Astrocyte of the spinal cord (primary cell): ENCODE measurements around the gene CEP170B.

ENCODE experiments used
- DNase-seq: peaks from one replicate; pipeline ENCODE4 v3.0.0; 2011; ENCODE audit warnings: low read depth, low spot score
- H3K4me3 ChIP-seq: 2 replicates; pipeline ENCODE4 v1.5.1; 2011; ENCODE audit warnings: low read depth, mild to moderate bottlenecking, low read length, moderate library complexity
- in situ Hi-C: cut with HindIII; loops from 2 replicates; pipeline ENCODE4 v1.10.0; 2017; ENCODE audit warnings: low sequenced_read_pairs
- TF ChIP-seq, protein P1 (sequence below): IDR thresholded peaks from 2 replicates; pipeline ENCODE4 v1.5.1; 2012; ENCODE audit warnings: low read depth, mild to moderate bottlenecking, low read length, inconsistent platforms

The CEP170B gene

DNA sequence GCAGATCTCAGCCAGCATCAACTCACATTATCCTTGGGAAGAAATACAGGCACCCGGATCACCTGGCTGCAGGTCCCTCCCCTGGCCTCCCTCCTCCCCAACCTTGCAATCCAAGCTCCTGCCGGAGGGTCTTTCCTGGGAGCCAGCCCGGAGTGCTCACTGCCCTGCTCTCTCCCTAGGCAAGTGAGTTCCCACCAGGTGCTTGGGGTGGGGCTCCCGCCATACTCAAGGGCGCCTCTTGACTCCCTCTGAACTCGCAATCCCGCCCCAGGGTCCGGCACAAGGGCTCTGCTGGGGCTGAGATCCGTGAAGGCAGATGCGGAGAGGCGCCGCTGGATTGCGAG is 1.2 kb upstream of the CEP170B start:
- no peak for DNase-seq
- in situ Hi-C loops, result no loop called here
- TF ChIP-seq, protein P1, sequence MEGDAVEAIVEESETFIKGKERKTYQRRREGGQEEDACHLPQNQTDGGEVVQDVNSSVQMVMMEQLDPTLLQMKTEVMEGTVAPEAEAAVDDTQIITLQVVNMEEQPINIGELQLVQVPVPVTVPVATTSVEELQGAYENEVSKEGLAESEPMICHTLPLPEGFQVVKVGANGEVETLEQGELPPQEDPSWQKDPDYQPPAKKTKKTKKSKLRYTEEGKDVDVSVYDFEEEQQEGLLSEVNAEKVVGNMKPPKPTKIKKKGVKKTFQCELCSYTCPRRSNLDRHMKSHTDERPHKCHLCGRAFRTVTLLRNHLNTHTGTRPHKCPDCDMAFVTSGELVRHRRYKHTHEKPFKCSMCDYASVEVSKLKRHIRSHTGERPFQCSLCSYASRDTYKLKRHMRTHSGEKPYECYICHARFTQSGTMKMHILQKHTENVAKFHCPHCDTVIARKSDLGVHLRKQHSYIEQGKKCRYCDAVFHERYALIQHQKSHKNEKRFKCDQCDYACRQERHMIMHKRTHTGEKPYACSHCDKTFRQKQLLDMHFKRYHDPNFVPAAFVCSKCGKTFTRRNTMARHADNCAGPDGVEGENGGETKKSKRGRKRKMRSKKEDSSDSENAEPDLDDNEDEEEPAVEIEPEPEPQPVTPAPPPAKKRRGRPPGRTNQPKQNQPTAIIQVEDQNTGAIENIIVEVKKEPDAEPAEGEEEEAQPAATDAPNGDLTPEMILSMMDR, result no peak
- H3K4me3 ChIP-seq, result no peak overlapping the region

DNA sequence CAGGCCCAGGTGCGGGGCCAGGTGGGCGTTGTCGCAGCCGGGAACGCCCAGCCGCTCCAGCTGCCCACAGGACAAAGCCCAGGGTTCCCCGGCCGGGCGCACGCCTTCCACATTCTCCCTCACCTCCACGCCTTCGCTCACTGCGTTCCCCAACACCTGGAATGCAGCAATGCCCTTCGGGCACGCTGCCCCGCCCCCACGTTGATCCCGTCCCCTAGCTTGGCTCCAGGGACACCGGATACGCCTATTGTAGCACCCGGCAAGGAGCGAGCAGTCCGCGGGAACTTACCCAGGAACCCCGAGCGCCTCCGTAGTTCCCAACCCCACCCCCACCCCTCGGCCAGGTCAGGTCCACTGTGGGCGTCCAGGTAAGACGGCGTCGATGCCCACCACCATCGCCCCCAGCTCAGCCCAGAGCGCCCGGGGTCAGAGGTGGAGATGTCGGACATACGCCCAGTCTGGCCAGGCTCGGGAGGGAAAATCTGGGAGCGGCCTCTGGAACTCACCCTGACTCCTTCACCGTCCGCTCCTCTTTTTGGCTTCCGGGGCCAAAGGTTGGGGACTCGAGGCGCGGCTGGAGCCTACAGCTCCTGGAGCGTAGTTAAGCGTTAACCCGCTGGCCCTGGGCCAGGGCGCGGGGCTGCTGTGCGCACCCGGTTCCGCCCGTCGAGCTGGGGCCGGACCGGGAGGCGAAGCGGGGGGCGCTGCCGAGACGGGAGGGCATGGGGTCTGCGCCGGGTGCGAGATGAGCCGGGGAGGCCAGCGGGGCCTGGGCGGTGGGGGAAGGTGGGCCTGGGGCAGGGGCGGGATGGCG is 594 bp upstream of the CEP170B start:
- TF ChIP-seq, protein P1, result no peak
- DNase-seq, result no peak
- in situ Hi-C loops, result no loop called here
- peak overlapping the region; percentile 32 for H3K4me3 ChIP-seq

DNA sequence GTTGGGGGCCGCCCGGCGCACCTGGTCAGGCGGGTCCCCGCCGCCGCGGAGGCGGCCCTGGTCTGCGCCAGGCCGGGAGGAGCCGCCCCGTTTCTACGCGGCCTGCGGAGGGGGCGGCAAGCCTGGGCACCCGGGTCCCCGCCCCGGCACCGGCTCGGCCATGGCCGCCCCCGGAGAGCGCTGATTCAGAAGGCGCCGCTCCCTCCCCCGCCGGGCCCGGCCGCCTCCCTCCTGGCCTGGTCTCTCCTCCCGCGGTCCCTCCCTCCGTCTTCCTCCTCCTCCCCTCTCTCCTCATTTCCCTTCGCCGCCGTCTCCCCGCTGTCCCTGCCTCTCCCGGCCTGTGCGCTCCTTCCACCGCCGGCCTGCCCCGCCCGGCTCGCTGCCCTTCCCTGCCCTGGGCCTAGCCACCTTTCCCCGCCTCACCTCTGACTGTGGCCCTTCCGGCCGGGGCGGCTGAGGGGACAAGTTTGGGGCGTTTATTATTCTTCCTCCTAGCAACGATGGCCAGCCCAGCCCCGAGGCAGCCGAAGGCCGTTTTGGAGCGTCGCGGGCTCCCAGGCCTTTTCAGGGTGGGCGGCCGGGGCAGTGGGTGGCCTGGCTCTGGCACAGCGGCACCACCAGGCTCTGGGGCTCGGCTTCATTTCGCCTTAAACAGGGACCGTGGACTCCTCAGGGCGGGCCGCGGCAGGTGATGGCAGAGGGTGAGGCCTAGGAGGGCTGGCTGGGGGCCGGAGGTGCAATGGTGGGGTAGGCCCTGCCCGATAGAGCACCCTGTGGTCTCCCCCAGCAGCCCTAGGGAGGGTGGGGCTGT is 768 bp downstream of the CEP170B start:
- H3K4me3 ChIP-seq, result peak overlapping the region; percentile 63
- TF ChIP-seq, protein P1, result no peak
- DNase-seq, result peak; percentile 67
- in situ Hi-C loops, result no loop called here

DNA sequence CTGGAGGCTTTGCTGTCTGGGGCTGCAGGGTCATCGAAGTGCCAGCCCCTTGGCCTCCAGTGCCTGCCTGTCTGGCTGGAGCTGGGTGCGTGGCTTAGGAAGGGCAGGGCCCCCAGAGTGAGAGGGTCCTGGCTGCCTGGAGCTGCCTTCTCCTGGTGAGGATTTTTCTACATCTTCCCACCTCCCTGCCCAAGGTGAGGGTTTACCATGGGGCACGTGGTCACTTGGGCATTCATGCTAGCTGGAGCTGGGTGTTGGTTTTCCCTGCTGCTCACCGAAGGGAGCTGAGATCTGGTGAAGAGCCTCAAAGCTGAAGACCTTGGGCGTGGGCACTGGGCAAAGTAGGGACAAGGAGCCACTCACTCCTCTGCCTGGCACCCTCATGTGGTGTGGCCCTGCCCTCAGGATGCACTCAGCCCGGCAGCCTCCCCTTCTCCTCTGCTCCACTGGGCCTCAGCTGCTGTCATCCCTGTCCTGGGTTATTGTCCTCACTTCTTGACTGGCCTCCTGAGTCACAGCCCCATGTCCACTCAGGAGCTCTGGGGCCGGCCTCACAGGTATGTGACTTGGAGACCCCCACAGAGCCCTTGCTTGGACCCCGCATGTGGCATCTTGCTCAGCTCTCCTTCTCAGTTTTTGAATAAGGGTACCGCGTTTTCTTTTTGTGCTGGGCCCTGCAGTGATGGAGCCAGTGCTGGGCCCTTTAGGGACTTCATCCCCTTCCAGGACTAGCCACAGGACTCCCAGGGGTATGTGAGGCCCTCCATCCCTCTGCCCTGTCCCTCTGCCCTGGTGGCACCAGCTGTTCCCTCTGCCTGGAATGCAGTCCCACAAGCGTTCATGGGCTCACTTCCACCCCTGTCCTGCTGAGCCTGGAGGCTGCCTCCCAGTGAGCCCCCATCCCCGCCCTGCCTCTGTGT is 1.6 kb downstream of the CEP170B start:
- no peak for DNase-seq
- H3K4me3 ChIP-seq, result peak overlapping the region; percentile 63
- in situ Hi-C loops, result no loop called here
- TF ChIP-seq, protein P1, result no peak

DNA sequence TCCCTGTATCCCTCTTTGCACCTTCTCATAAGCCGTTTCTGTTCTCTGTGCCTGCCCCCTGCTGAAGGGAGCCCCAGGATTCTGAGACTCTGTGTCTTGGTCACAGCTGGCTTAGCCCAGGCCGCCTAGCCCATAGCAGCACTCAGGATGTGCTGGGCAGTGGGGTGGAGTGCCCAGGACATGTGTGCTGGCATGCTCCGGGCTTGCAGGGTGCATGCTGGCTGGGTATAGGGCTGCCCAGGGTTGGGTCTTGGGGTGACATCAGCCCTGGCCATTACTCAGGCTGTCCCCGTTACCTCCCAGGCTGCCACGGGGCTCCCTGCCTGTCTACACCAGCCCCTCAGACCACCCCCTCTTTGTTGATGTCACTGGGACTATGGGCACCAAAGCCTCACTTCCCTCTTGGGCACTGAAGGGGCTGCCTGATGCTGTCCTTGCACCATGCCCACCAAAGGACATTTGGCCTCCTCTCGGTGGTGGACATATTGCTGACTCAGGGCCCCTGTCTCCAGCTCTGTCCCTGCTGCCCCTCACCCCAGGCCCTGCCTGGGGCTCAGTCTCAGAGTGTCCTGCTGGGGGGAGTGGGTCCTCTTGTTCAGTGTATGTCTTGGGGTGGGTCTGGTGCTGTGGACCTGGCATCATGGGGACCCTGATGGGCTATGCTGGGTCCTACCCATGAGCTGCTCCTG is 2.4 kb downstream of the CEP170B start:
- no peak overlapping the region for H3K4me3 ChIP-seq
- no peak for DNase-seq
- TF ChIP-seq, protein P1, result no peak
- in situ Hi-C loops, result no loop called here
